HG02763 (cell line): ENCODE results near the gene PSMA8.
"Not testable (repeated sequence)": the region's sequence is repeated elsewhere in the genome, so short reads cannot be mapped to it uniquely, and the experiment has no call there.

Experiments used
- ATAC-seq: cut with Tn5 transposase; IDR thresholded peaks from one replicate; pipeline ENCODE4 v1.9.1; 2021; ENCODE audit warnings: mild to moderate bottlenecking, moderate library complexity; ENCODE audit not compliant: unreplicated experiment

PSMA8 gene

GRCh38 chr18:26228562-26229260, 95.0 kb downstream of the PSMA8 start:
- ATAC-seq = no peak

GRCh38 chr18:26230497-26230896, 96.8 kb downstream of the PSMA8 start:
- no peak for ATAC-seq

GRCh38 chr18:26233208-26233607, 99.5 kb downstream of the PSMA8 start:
- no peak for ATAC-seq

GRCh38 chr18:26237363-26237762, 103.7 kb downstream of the PSMA8 start:
- not testable (repeated sequence) for ATAC-seq

- not testable (repeated sequence) for ATAC-seq
Observed at GRCh38 chr18:26238718-26239117, 105.0 kb downstream of the PSMA8 start.

GRCh38 chr18:26242392-26242791, 108.7 kb downstream of the PSMA8 start:
- not testable (repeated sequence) for ATAC-seq
